ENCODE measurements around the gene ASRGL1.

GRCh38 chr11:62295504-62295903 is 41.7 kb upstream of the ASRGL1 start:
- TF ChIP-seq CTCF (IDR thresholded peaks at IDR 0.05) (no peak), EZH2 (IDR thresholded peaks at IDR 0.05; ENCODE audit: borderline replicate concordance, insufficient read depth, low read depth, low read length, poor library complexity, severe bottlenecking) (no peak)
